K562 (cell line): ENCODE results near the gene PXK.

Source experiments
- CEBPB ChIP-seq: fragments of 450-650 bp; IDR thresholded peaks from 2 replicates; pipeline ENCODE4 v1.6.1; 2016; ENCODE audit warnings: missing genetic modification characterization, missing compliant biosample characterization
- CREM ChIP-seq: IDR thresholded peaks from 2 replicates; pipeline ENCODE4 v1.6.1; 2014; ENCODE audit warnings: antibody characterized with exemption, low read depth
- CTCF ChIP-seq, 3 experiments: IDR thresholded peaks in 2 of 3; conservative IDR thresholded peaks in 1 of 3; 2 replicates each; pipeline ENCODE4 v1.5.1; 2011 to 2012; ENCODE audit warnings: low read length in 3 of 3, mild to moderate bottlenecking in 3 of 3, control low read depth in 2 of 3, improper control_type of control experiment in 1 of 3, inconsistent platforms in 1 of 3, low read depth in 1 of 3, mixed read lengths in 1 of 3, moderate library complexity in 1 of 3; ENCODE audit not compliant: insufficient read depth in 2 of 3
- EZH2 ChIP-seq: IDR thresholded peaks from 2 replicates; pipeline ENCODE4 v1.6.1; 2012; ENCODE audit warnings: low read depth, mild to moderate bottlenecking, inconsistent platforms, low read length, borderline replicate concordance
- FOXK2 ChIP-seq, 2 experiments: fragments of 450-650 bp; IDR thresholded peaks in 1 of 2; conservative IDR thresholded peaks in 1 of 2; 2 replicates each; pipeline ENCODE4 v1.6.1; 2016; ENCODE audit warnings: low read depth in 2 of 2, mild to moderate bottlenecking in 1 of 2
- GTF2A2 ChIP-seq: IDR thresholded peaks from 2 replicates; pipeline ENCODE4 v1.6.1; 2016; ENCODE audit warnings: mild to moderate bottlenecking, missing genetic modification characterization, missing compliant biosample characterization
- JUN ChIP-seq, 2 experiments: sonication (generic) in 1 of 2; formaldehyde crosslinking in 1 of 2; IDR thresholded peaks; 2 replicates each; pipeline versions ENCODE4 v1.6.1 to v1.8.0; 2012 to 2022; ENCODE audit warnings: borderline replicate concordance in 2 of 2, mild to moderate bottlenecking in 2 of 2, improper control_type of control experiment in 1 of 2, low read depth in 1 of 2, low read length in 1 of 2, missing genetic modification reagents in 1 of 2
- NR2F6 ChIP-seq: fragments of 450-650 bp; formaldehyde crosslinking; IDR thresholded peaks from 2 replicates; pipeline ENCODE4 v1.4.0; 2020; ENCODE audit warnings: mild to moderate bottlenecking
- PCBP2 ChIP-seq: fragments of 200-400 bp; formaldehyde crosslinking; IDR thresholded peaks from 2 replicates; pipeline ENCODE4 v1.6.1; 2018; ENCODE audit warnings: low read length, low read depth, mild to moderate bottlenecking, moderate library complexity; ENCODE audit not compliant: poor library complexity, severe bottlenecking
- POLR3A ChIP-seq: IDR thresholded peaks from 2 replicates; pipeline ENCODE4 v1.6.1; 2011; ENCODE audit warnings: borderline replicate concordance, mild to moderate bottlenecking, moderate library complexity; ENCODE audit not compliant: insufficient read length, insufficient read depth; ENCODE audit errors: extremely low read depth
- PURB ChIP-seq: sonication (generic); formaldehyde crosslinking; IDR thresholded peaks from 2 replicates; pipeline ENCODE4 v1.9.0; 2021; ENCODE audit warnings: low read depth, mild to moderate bottlenecking, missing genetic modification reagents
- SIN3B ChIP-seq: fragments of 450-650 bp; IDR thresholded peaks from 2 replicates; pipeline ENCODE4 v1.6.1; 2017; ENCODE audit warnings: low read depth, mild to moderate bottlenecking, moderate library complexity

GRCh38 chr3:58326267-58326900 lies 6.3 kb upstream of the PXK start:
- TF ChIP-seq FOXK2 (conservative IDR thresholded peaks at IDR 0.05 in 1 of 2, IDR thresholded peaks at IDR 0.05 in 1 of 2; ENCODE audit: low read depth in 2 of 2) = no peak
- no peak for TF ChIP-seq POLR3A
- no peak for TF ChIP-seq CREM
- no peak for TF ChIP-seq CTCF (IDR thresholded peaks at IDR 0.05 in 2 of 3, conservative IDR thresholded peaks at IDR 0.05 in 1 of 3; ENCODE audit: insufficient read depth in 2 of 3, low read depth in 1 of 3, low read length in 3 of 3)
- no peak for TF ChIP-seq EZH2
- TF ChIP-seq PCBP2 = no peak
- no peak for TF ChIP-seq CEBPB (tag)
- no peak for TF ChIP-seq JUN (IDR thresholded peaks at IDR 0.05; ENCODE audit: borderline replicate concordance, low read depth, low read length)
- TF ChIP-seq JUN (CRISPR knock-in tag; IDR thresholded peaks at IDR 0.05; ENCODE audit: borderline replicate concordance) = no peak
- TF ChIP-seq SIN3B = no peak
- TF ChIP-seq GTF2A2 = no peak
- TF ChIP-seq NR2F6 (CRISPR knock-in tag) = no peak
- no peak for TF ChIP-seq PURB (CRISPR knock-in tag)
